ENCODE results near the gene IMMP1L.

IMMP1L gene

GRCh38 chr11:31455177-31455576 lies 54.2 kb downstream of the IMMP1L start:
- ChIA-PET CTCF (interaction anchor here (0.8 kb wide), 1 partner anchor 23 kb away, joined by 3 read pairs; no protein-coding TSS in a partner anchor), POLR2A (no interaction called here)
- DNase-seq (ENCODE audit: low read depth, low spot score): no peak
- H3K4me3 ChIP-seq (ENCODE audit: low read depth, low read length): no peak overlapping the region
- no peak for TF ChIP-seq CTCF (IDR thresholded peaks at IDR 0.05; ENCODE audit: insufficient read depth, low read length, missing control alignments)

GRCh38 chr11:31450841-31451240 lies 58.6 kb downstream of the IMMP1L start:
- TF ChIP-seq CTCF (IDR thresholded peaks at IDR 0.05; ENCODE audit: insufficient read depth, low read length, missing control alignments): no peak
- DNase-seq (ENCODE audit: low read depth, low spot score): no peak
- no peak overlapping the region for H3K4me3 ChIP-seq (ENCODE audit: low read depth, low read length)
- ChIA-PET POLR2A (no interaction called here), CTCF (no interaction called here)

- ChIA-PET POLR2A (no interaction called here), CTCF (no interaction called here)
- no peak overlapping the region for H3K4me3 ChIP-seq (ENCODE audit: low read depth, low read length)
- no peak for TF ChIP-seq CTCF (IDR thresholded peaks at IDR 0.05; ENCODE audit: insufficient read depth, low read length, missing control alignments)
- no peak for DNase-seq (ENCODE audit: low read depth, low spot score)
Measured at GRCh38 chr11:31449040-31449439, 60.4 kb downstream of the IMMP1L start.

- H3K4me3 ChIP-seq (ENCODE audit: low read depth, low read length): no peak overlapping the region
- ChIA-PET CTCF (no interaction called here), POLR2A (no interaction called here)
- no peak for DNase-seq (ENCODE audit: low read depth, low spot score)
- TF ChIP-seq CTCF (IDR thresholded peaks at IDR 0.05; ENCODE audit: insufficient read depth, low read length, missing control alignments): no peak
Measured at GRCh38 chr11:31445621-31446020, 63.8 kb downstream of the IMMP1L start.

- ChIA-PET POLR2A (no interaction called here), CTCF (interaction anchor here (1.0 to 1.3 kb wide), 2 partner anchors 16 to 22 kb away, joined by 3 read pairs; no protein-coding TSS in a partner anchor)
- no peak for DNase-seq (ENCODE audit: low read depth, low spot score)
- no peak for TF ChIP-seq CTCF (IDR thresholded peaks at IDR 0.05; ENCODE audit: insufficient read depth, low read length, missing control alignments)
- H3K4me3 ChIP-seq (ENCODE audit: low read depth, low read length): no peak overlapping the region
Measured at GRCh38 chr11:31443802-31444201, 65.6 kb downstream of the IMMP1L start.

- no peak for TF ChIP-seq CTCF (IDR thresholded peaks at IDR 0.05; ENCODE audit: insufficient read depth, low read length, missing control alignments)
- ChIA-PET CTCF (no interaction called here), POLR2A (no interaction called here)
- no peak for DNase-seq (ENCODE audit: low read depth, low spot score)
- H3K4me3 ChIP-seq (ENCODE audit: low read depth, low read length): no peak overlapping the region
Measured at GRCh38 chr11:31442086-31442485, 67.3 kb downstream of the IMMP1L start.

Measured in AG04449 (cell line).